ENCODE measurements around the gene SNAPC5. TPM values are rescaled to one million over a fixed set of nuclear protein-coding genes. Genes with fewer than 3 reads are reported as not detected.
"Not testable (repeated sequence)": the region's sequence is repeated elsewhere in the genome, so short reads cannot be mapped to it uniquely, and the experiment has no call there.

The SNAPC5 gene
- total RNA-seq, 4 donors from 2014 or later: 17.1 to 45.6 (median 24.6) TPM

DNA sequence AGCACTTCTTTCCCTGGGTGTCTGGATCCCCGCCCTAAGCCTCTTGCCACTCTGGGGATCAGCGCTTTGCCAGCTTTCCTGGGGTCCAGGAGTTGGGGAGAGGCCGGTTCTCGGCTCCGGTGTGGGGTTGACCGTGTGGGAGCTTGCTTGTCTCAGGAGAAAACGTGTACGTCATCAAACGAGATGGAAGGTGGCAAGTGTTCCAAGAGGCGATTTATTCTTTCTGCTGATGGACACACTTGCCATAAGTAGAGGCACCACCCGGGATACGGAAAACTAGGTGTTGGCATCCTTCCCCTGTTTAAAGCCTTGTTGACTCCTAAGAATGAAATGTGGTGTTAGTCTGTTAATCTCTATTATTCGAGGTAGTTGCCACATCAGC, 7.9 kb upstream of the SNAPC5 start:
- intact Hi-C loops (cut with DNase I; ENCODE audit: low total_unique reads): no loop called here
- peak overlapping the region; percentile 87 to 93 for H3K27ac ChIP-seq
- peaks cover 4 to 7% of the 10 kb centered on the region in 2 donors for H3K4me1 ChIP-seq
- DNase-seq: no peak
- H3K36me3 ChIP-seq: no peaks in the 10 kb centered on the region
- H3K9me3 ChIP-seq: no peaks in the 10 kb centered on the region
- TF ChIP-seq POLR2A (IDR thresholded peaks at IDR 0.05): no peak
- TF ChIP-seq, protein P1, sequence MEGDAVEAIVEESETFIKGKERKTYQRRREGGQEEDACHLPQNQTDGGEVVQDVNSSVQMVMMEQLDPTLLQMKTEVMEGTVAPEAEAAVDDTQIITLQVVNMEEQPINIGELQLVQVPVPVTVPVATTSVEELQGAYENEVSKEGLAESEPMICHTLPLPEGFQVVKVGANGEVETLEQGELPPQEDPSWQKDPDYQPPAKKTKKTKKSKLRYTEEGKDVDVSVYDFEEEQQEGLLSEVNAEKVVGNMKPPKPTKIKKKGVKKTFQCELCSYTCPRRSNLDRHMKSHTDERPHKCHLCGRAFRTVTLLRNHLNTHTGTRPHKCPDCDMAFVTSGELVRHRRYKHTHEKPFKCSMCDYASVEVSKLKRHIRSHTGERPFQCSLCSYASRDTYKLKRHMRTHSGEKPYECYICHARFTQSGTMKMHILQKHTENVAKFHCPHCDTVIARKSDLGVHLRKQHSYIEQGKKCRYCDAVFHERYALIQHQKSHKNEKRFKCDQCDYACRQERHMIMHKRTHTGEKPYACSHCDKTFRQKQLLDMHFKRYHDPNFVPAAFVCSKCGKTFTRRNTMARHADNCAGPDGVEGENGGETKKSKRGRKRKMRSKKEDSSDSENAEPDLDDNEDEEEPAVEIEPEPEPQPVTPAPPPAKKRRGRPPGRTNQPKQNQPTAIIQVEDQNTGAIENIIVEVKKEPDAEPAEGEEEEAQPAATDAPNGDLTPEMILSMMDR (IDR thresholded peaks at IDR 0.05): no peak
- peak overlapping the region; percentile 79 to 95 for H3K4me3 ChIP-seq
- H3K27me3 ChIP-seq: no peaks in the 10 kb centered on the region

DNA sequence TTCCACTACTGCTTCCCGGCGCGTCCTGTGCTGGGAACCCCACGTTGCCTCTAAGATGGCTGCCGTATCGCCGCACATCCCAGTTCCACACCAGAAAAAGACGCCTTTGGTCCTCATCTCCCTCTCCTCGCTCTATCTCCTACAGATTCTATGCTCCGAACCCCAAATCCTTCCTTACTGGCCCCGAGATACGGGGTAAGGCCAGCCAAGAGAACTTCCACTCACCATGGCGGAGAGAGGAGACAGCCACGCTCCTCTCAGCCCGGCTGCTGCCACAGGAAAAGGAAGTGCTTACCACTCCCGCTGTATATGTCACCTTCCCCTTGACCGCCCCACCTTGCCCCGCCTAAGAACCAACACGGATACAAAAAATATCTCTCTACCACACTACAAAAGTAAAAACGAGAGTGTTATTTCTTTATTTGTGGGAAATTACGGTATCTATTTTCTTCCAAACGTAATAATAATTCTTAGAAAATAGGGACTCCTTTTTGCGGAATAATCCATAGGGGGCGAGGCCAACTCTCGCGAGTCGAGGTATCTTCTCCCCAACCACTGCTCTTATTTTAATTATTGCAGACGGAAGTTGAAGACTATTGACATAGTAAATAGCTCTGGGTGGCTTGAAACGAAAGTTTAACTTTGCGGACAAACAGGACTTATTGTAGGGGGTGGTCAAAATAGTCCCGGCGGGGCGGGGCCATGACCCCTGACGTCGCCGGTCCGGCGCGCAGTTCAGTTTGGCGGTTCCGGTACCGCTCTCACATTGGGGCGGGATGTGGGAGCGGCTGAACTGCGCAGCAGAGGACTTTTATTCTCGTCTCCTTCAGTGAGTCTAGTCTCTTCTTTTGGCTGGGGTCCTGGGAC, 7.2 kb upstream of the SNAPC5 start, which contains the start of the genes RPL4 and ZWILCH:
Gene RPL4, minus strand, starts transcription at position 293 of the 867 bp plus-strand sequence. Its CDS starts 65 bp downstream, at position 228.
Gene ZWILCH, plus strand, starts transcription at position 764 of the 867 bp plus-strand sequence. Its CDS starts 13 bp downstream, at position 777.
- TF ChIP-seq, protein P1 (IDR thresholded peaks at IDR 0.05): peak in 2 of 4 experiments; percentile 1 to 8
- TF ChIP-seq POLR2A (IDR thresholded peaks at IDR 0.05): peak; percentile 59 to 86
- Histone ChIP-seq H3K27ac (peak within 1 kb of the TSS; percentile 87 to 93), H3K4me3 (peak within 1 kb of the TSS; percentile 79 to 95), H3K9me3 (no peaks in the 10 kb centered on the region), H3K4me1 (peaks cover 4 to 7% of the 10 kb centered on the region in 2 donors), H3K36me3 (no peaks in the 10 kb centered on the region), H3K27me3 (no peaks in the 10 kb centered on the region)
- intact Hi-C loops (cut with DNase I; ENCODE audit: low total_unique reads): no loop called here
- peak; percentile 78 to 79 for DNase-seq

DNA sequence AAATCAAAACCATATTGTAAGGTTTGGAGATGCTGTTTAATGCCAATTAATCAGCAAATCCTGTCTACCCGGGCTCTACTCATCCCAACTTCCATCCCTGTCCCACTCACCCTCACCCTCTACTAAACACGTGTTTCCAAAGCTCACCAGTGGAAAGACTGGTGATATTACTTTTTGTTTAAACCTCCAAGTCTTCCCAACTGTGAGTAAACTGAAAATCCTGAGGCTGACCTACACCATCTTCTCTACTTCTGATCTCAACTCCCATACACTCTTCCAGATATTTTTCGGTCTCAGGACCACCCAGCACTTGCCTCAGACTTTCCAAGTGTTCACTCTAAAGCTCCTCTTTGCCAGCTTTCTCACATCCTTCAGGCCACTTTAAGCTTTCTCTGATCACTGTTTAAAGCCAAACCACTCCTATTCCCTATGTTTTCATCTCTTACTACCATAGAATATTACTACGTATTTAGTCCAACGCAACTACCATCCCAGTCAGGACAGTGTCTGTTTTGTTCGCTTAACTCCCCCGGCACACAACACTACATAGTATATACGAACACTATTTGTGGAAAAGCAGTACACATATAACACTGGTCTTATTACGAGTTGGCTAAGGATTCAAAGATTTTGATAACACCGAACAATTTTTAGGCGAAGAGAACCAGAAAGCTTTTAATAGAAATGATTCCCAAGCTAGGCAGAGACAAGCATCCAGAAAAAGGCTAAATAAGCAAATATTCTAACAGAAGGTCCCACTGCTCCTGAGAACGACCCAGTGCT, 6.4 kb upstream of the SNAPC5 start:
- TF ChIP-seq, protein P1 (IDR thresholded peaks at IDR 0.05): no peak
- no peak for TF ChIP-seq POLR2A (IDR thresholded peaks at IDR 0.05)
- H3K27ac ChIP-seq: peak overlapping the region; percentile 87 to 93
- no peaks in the 10 kb centered on the region for H3K27me3 ChIP-seq
- peak overlapping the region; percentile 79 to 95 for H3K4me3 ChIP-seq
- peaks cover 4 to 7% of the 10 kb centered on the region in 2 donors for H3K4me1 ChIP-seq
- no peaks in the 10 kb centered on the region for H3K36me3 ChIP-seq
- intact Hi-C loops (cut with DNase I; ENCODE audit: low total_unique reads): no loop called here
- H3K9me3 ChIP-seq: no peaks in the 10 kb centered on the region
- no peak for DNase-seq

DNA sequence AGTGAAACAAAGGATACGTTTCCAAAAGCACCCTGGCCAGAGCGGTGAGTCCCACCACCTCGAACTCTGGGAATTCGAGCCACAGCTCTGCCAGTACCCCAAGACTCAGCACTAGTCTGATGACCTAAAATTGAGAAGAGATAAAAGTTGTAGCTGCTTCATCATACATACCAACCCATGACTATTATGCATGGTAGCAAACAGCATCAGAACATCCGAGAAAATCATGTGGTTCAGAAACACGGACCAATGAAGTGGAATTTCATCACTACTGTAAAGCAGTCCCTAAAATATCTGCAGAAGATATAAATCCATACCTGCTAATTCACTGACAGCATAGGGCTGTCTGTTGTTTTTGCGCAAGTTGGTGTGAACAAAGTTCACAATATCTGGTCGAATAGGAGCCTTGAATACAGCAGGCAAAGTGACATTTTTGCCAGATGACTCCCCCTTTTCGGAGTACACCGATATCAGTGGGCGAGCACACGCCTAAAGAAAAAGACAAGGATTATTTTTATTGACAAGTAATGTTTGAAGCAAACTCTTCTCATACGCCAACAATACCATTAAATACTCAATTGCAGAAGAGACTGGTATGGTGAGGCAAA, 5.6 kb upstream of the SNAPC5 start:
- H3K36me3 ChIP-seq; H3K9me3 ChIP-seq; intact Hi-C loops (cut with DNase I; ENCODE audit: low total_unique reads); H3K27me3 ChIP-seq; H3K4me1 ChIP-seq; DNase-seq: not testable (repeated sequence)
- peak overlapping the region in 1 of 2 donors; percentile 93 for H3K27ac ChIP-seq
- H3K4me3 ChIP-seq: peak overlapping the region; percentile 79 to 95

- Histone ChIP-seq H3K36me3 (no peaks in the 10 kb centered on the region), H3K27me3 (no peaks in the 10 kb centered on the region), H3K27ac (no peak overlapping the region), H3K4me1 (peaks cover 4 to 7% of the 10 kb centered on the region in 2 donors), H3K9me3 (no peaks in the 10 kb centered on the region), H3K4me3 (no peak overlapping the region)
- no peak for TF ChIP-seq POLR2A (IDR thresholded peaks at IDR 0.05)
- DNase-seq: no peak
- intact Hi-C loops (cut with DNase I; ENCODE audit: low total_unique reads): no loop called here
Measured at GRCh38 chr15:66502491-66502890, 4.9 kb upstream of the SNAPC5 start.

DNA sequence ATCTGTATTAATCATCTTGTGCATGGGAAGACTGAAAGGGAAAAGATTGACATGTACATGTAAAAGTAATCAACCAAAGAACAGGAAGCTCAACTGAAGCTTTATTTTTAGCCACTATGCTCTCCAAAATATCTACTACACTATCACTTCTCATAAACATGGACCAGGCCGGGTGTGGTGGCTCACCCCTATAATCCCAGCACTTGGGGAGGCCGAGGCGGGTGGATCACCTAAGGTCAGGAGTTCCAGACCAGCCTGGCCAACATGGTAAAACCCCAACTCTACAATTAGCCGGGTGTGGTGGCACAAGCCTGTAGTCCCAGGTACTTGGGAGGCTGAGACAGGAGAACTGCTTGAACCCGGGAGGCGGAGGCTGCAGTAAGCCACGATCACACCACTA, 2.8 kb upstream of the SNAPC5 start:
- H3K4me3 ChIP-seq; H3K36me3 ChIP-seq; intact Hi-C loops (cut with DNase I; ENCODE audit: low total_unique reads); DNase-seq; H3K27me3 ChIP-seq; H3K27ac ChIP-seq; H3K9me3 ChIP-seq: not testable (repeated sequence)
- H3K4me1 ChIP-seq: peaks cover 4 to 12% of the 10 kb centered on the region in 2 donors
